Fibroblast of pulmonary artery (primary cell): ENCODE data around the gene CTDSP1.

Experiments used
- DNase-seq: peaks from one replicate; pipeline ENCODE4 v3.0.0-alpha.2; 2010; ENCODE audit warnings: low read depth
- H3K4me3 ChIP-seq: replicated peaks from 2 replicates; pipeline ENCODE4 v1.5.1; 2011; ENCODE audit warnings: low read depth, mild to moderate bottlenecking, control low read depth, low read length, moderate library complexity
- TF ChIP-seq, protein P1 (sequence below): IDR thresholded peaks from 2 replicates; pipeline ENCODE4 v1.5.1; 2011; ENCODE audit warnings: mild to moderate bottlenecking, control low read depth, low read length, inconsistent platforms; ENCODE audit errors: missing control alignments

Gene CTDSP1

GRCh38 chr2:218432676-218433365 lies 33.2 kb downstream of the CTDSP1 start:
- no peak for DNase-seq
- no peak overlapping the region for H3K4me3 ChIP-seq
- TF ChIP-seq, protein P1, sequence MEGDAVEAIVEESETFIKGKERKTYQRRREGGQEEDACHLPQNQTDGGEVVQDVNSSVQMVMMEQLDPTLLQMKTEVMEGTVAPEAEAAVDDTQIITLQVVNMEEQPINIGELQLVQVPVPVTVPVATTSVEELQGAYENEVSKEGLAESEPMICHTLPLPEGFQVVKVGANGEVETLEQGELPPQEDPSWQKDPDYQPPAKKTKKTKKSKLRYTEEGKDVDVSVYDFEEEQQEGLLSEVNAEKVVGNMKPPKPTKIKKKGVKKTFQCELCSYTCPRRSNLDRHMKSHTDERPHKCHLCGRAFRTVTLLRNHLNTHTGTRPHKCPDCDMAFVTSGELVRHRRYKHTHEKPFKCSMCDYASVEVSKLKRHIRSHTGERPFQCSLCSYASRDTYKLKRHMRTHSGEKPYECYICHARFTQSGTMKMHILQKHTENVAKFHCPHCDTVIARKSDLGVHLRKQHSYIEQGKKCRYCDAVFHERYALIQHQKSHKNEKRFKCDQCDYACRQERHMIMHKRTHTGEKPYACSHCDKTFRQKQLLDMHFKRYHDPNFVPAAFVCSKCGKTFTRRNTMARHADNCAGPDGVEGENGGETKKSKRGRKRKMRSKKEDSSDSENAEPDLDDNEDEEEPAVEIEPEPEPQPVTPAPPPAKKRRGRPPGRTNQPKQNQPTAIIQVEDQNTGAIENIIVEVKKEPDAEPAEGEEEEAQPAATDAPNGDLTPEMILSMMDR: no peak

- no peak overlapping the region for H3K4me3 ChIP-seq
- TF ChIP-seq, protein P1: no peak
- DNase-seq: no peak
Measured at GRCh38 chr2:218434456-218434855, 34.8 kb downstream of the CTDSP1 start.

- no peak overlapping the region for H3K4me3 ChIP-seq
- no peak for DNase-seq
- TF ChIP-seq, protein P1: no peak
Measured at GRCh38 chr2:218435003-218435982, 35.6 kb downstream of the CTDSP1 start.

DNA sequence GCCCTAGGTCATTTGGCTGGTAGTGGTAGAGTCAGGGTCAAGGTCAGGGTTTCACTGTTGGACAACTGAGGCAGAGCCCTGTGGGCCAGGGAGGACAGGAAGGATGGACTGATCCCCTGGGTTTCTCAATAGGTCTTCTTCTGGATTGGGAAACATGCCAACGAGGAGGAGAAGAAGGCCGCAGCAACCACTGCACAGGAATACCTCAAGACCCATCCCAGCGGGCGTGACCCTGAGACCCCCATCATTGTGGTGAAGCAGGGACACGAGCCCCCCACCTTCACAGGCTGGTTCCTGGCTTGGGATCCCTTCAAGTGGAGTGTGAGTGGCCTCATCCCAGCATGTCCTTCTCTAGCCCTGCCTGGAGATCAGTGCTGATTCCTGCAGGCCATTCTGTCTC lies 37.3 kb downstream of the CTDSP1 start:
- DNase-seq: no peak
- TF ChIP-seq, protein P1: no peak
- no peak overlapping the region for H3K4me3 ChIP-seq

GRCh38 chr2:218437969-218438368 lies 38.3 kb downstream of the CTDSP1 start:
- TF ChIP-seq, protein P1: no peak
- DNase-seq: no peak
- no peak overlapping the region for H3K4me3 ChIP-seq

- DNase-seq: no peak
- H3K4me3 ChIP-seq: no peak overlapping the region
- TF ChIP-seq, protein P1: no peak
Measured at GRCh38 chr2:218438596-218438995, 38.9 kb downstream of the CTDSP1 start.
